Osteoblast (primary cell): ENCODE results near the gene PALD1. TPM values are rescaled to one million over a fixed set of nuclear protein-coding genes. Genes with fewer than 3 reads are reported as not detected.

Source experiments
- DNase-seq: peaks from one replicate; pipeline ENCODE4 v3.0.0; 2011; ENCODE audit warnings: low spot score, mixed read lengths; ENCODE audit not compliant: insufficient read length; ENCODE audit errors: missing footprints
- H2AFZ ChIP-seq: 2 replicates; pipeline ENCODE4 v1.6.0; 2011; ENCODE audit warnings: mild to moderate bottlenecking, low read length
- H3K27ac ChIP-seq: 2 replicates; pipeline ENCODE4 v1.5.1; 2011; ENCODE audit warnings: mild to moderate bottlenecking, low read depth, low read length, moderate library complexity
- H3K27me3 ChIP-seq: 2 replicates; pipeline ENCODE4 v1.6.0; 2012; ENCODE audit warnings: mild to moderate bottlenecking, control low read depth, inconsistent platforms, low read length, moderate library complexity; ENCODE audit not compliant: insufficient read depth
- H3K36me3 ChIP-seq: 2 replicates; pipeline ENCODE4 v1.5.1; 2011; ENCODE audit warnings: mild to moderate bottlenecking, low read length, control low read depth, moderate library complexity; ENCODE audit not compliant: insufficient read depth
- H3K4me1 ChIP-seq: 2 replicates; pipeline ENCODE4 v1.5.1; 2011; ENCODE audit warnings: mild to moderate bottlenecking, low read length, control low read depth, moderate library complexity; ENCODE audit not compliant: insufficient read depth
- H3K4me2 ChIP-seq: 2 replicates; pipeline ENCODE4 v1.6.0; 2011; ENCODE audit warnings: mild to moderate bottlenecking, low read length; ENCODE audit not compliant: insufficient read depth
- H3K4me3 ChIP-seq: fragments of 200-600 bp; sonication (generic); 3 replicates; pipeline ENCODE4 v1.5.1; 2012; ENCODE audit warnings: mild to moderate bottlenecking, low read length, inconsistent platforms; ENCODE audit not compliant: insufficient read depth
- H3K79me2 ChIP-seq: 2 replicates; pipeline ENCODE4 v1.6.0; 2012; ENCODE audit warnings: mild to moderate bottlenecking, low read length, control low read depth, inconsistent platforms; ENCODE audit not compliant: insufficient read depth
- H3K9me3 ChIP-seq: 2 replicates; pipeline ENCODE4 v1.5.1; 2011; ENCODE audit warnings: low read depth, low read length, control low read depth
- H4K20me1 ChIP-seq: 2 replicates; pipeline ENCODE4 v1.6.0; 2012; ENCODE audit warnings: mild to moderate bottlenecking, low read length, control low read depth; ENCODE audit not compliant: insufficient read depth
- CTCF ChIP-seq: IDR thresholded peaks from 2 replicates; pipeline ENCODE4 v1.5.1; 2011; ENCODE audit warnings: mild to moderate bottlenecking, low read depth, low read length, moderate library complexity; ENCODE audit errors: extremely low read depth
- total RNA-seq: library from RNA; depleted of rRNA; stranded (reverse); fragments of >200 nt; gene quantifications from 2 replicates; pipeline ENCODE4 v1.2.3, GENCODE V29; 2012

Gene PALD1
- total RNA-seq, 1 donor, result under 0.01 TPM

GRCh38 chr10:70601746-70602145 is 123.2 kb downstream of the PALD1 start:
- Histone ChIP-seq H3K4me3 (no peak overlapping the region), H3K4me2 (no peak overlapping the region), H3K4me1 (no peaks in the 10 kb centered on the region), H3K27ac (no peak overlapping the region), H4K20me1 (no peaks in the 10 kb centered on the region), H2AFZ (no peak overlapping the region), H3K9me3 (no peaks in the 10 kb centered on the region), H3K27me3 (no peaks in the 10 kb centered on the region), H3K36me3 (no peaks in the 10 kb centered on the region), H3K79me2 (no peaks in the 10 kb centered on the region)
- TF ChIP-seq CTCF, result no peak
- DNase-seq, result peak; percentile 3

- no peaks in the 10 kb centered on the region for H3K36me3 ChIP-seq
- H2AFZ ChIP-seq, result no peak within 1 kb of the TSS
- no peak within 1 kb of the TSS for H3K4me2 ChIP-seq
- DNase-seq, result peak; percentile 9
- H3K4me3 ChIP-seq, result no peak within 1 kb of the TSS
- no peak for TF ChIP-seq CTCF
- no peaks in the 10 kb centered on the region for H3K9me3 ChIP-seq
- no peaks in the 10 kb centered on the region for H4K20me1 ChIP-seq
- no peak within 1 kb of the TSS for H3K27ac ChIP-seq
- H3K79me2 ChIP-seq, result no peaks in the 10 kb centered on the region
- H3K4me1 ChIP-seq, result no peaks in the 10 kb centered on the region
- no peaks in the 10 kb centered on the region for H3K27me3 ChIP-seq
These were observed 124.3 kb downstream of the PALD1 start, which contains the start of gene PRF1 for GRCh38 chr10:70602665-70603448. Gene PRF1 (minus strand): TSS chr10:70602741. CDS start chr10:70600902, 1,839 bp downstream.

GRCh38 chr10:70603449-70603801 is 124.9 kb downstream of the PALD1 start:
- Histone ChIP-seq H4K20me1 (no peaks in the 10 kb centered on the region), H3K4me1 (no peaks in the 10 kb centered on the region), H3K27me3 (no peaks in the 10 kb centered on the region), H3K27ac (no peak overlapping the region), H3K79me2 (no peaks in the 10 kb centered on the region), H3K9me3 (no peaks in the 10 kb centered on the region), H2AFZ (no peak overlapping the region), H3K36me3 (no peaks in the 10 kb centered on the region), H3K4me2 (no peak overlapping the region), H3K4me3 (no peak overlapping the region)
- DNase-seq, result peak; percentile 62
- TF ChIP-seq CTCF, result no peak

GRCh38 chr10:70604106-70604505 is 125.5 kb downstream of the PALD1 start:
- TF ChIP-seq CTCF, result no peak
- peak; percentile 5 for DNase-seq

More at GRCh38 chr10:70604106-70604505, 125.5 kb downstream of the PALD1 start:
- Histone ChIP-seq H4K20me1 (no peaks in the 10 kb centered on the region), H2AFZ (no peak overlapping the region), H3K4me2 (no peak overlapping the region), H3K4me3 (no peak overlapping the region), H3K9me3 (no peaks in the 10 kb centered on the region), H3K36me3 (no peaks in the 10 kb centered on the region), H3K27ac (no peak overlapping the region), H3K27me3 (no peaks in the 10 kb centered on the region), H3K4me1 (no peaks in the 10 kb centered on the region), H3K79me2 (no peaks in the 10 kb centered on the region)
